Activated CD8-positive, alpha-beta T cell treated with anti-CD3 and anti-CD28 coated beads for 36 hours (primary cell): ENCODE results near the gene MSMO1. TPM values are rescaled to one million over a fixed set of nuclear protein-coding genes. Genes with fewer than 3 reads are reported as not detected.

Experiments used
- ATAC-seq: fragments of 200-7000 bp; cut with Tn5 transposase; one replicate; pipeline ENCODE4 v1.10.0; 2021; ENCODE audit warnings: mild to moderate bottlenecking, moderate library complexity
- CTCF ChIA-PET: fragments of 350-600 bp; sonication (Branson Sonifier 250); formaldehyde crosslinking; loops from one replicate; lab custom pipeline; 2021; ENCODE audit warnings: antibody characterized with exemption; lab: Charles Lee
- POLR2A ChIA-PET: fragments of 350-600 bp; sonication (Branson Sonifier 250); formaldehyde crosslinking; loops from one replicate; lab custom pipeline; 2021; ENCODE audit warnings: antibody characterized with exemption; lab: Charles Lee
- DNase-seq: peaks from one replicate; pipeline ENCODE4 v3.0.0-alpha.2; 2020
- H3K27ac Mint-ChIP-seq: one replicate; pipeline ENCODE4 v1.8.0; 2021; ENCODE audit warnings: mild to moderate bottlenecking, mixed read lengths
- H3K27me3 Mint-ChIP-seq: one replicate; pipeline ENCODE4 v1.8.0; 2021; ENCODE audit warnings: mixed read lengths
- H3K36me3 Mint-ChIP-seq: one replicate; pipeline ENCODE4 v1.8.0; 2021; ENCODE audit warnings: low read depth, mixed read lengths
- H3K4me1 Mint-ChIP-seq: one replicate; pipeline ENCODE4 v1.8.0; 2021; ENCODE audit warnings: low read depth, mixed read lengths
- H3K4me3 Mint-ChIP-seq: one replicate; pipeline ENCODE4 v1.8.0; 2021; ENCODE audit warnings: mild to moderate bottlenecking, moderate library complexity, mixed read lengths
- H3K9me3 Mint-ChIP-seq: one replicate; pipeline ENCODE4 v1.8.0; 2021; ENCODE audit warnings: mixed read lengths
- intact Hi-C: fragments of 100-400 bp; cut with micrococcal nuclease; formaldehyde crosslinking; loops from one replicate; pipeline ENCODE4 v1.10.0; 2022
- total RNA-seq, 2 experiments: library from RNA; stranded (reverse); gene quantifications; one replicate each; pipeline ENCODE4 v1.2.3, GENCODE V29; 2021
- TF ChIP-seq, protein P1 (sequence below): fragments of 200-600 bp; IDR thresholded peaks from one replicate; pipeline ENCODE4 v1.8.0; 2022; ENCODE audit warnings: antibody characterized with exemption, mild to moderate bottlenecking

Gene MSMO1
- total RNA-seq, 2 experiments from 2014 or later = 42.3 to 43.2 TPM

DNA sequence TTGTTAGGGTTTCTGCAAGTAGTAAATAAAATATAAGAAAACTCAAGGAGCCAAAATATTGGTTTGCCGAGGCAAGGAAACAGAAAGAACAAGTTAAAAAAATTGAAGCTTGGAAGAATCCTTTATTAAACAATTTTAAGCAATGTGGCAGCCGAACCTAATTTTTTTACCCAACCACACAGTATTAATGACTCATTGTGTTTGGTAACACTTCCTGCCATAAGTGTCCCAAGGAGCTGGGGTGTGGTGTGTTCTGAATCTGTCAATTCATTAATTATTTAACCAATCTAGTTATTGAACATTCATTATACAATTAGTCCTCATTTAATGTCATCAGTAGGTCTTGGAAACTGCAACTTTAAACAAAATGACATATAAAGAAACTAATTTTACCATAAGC, 32.0 kb downstream of the MSMO1 start:
- Mint-ChIP-seq H3K4me3 (no peak overlapping the region), H3K27ac (no peak overlapping the region), H3K4me1 (no peaks in the 10 kb centered on the region), H3K36me3 (no peaks in the 10 kb centered on the region), H3K9me3 (no peaks in the 10 kb centered on the region), H3K27me3 (peaks cover 25% of the 10 kb centered on the region)
- TF ChIP-seq, protein P1, sequence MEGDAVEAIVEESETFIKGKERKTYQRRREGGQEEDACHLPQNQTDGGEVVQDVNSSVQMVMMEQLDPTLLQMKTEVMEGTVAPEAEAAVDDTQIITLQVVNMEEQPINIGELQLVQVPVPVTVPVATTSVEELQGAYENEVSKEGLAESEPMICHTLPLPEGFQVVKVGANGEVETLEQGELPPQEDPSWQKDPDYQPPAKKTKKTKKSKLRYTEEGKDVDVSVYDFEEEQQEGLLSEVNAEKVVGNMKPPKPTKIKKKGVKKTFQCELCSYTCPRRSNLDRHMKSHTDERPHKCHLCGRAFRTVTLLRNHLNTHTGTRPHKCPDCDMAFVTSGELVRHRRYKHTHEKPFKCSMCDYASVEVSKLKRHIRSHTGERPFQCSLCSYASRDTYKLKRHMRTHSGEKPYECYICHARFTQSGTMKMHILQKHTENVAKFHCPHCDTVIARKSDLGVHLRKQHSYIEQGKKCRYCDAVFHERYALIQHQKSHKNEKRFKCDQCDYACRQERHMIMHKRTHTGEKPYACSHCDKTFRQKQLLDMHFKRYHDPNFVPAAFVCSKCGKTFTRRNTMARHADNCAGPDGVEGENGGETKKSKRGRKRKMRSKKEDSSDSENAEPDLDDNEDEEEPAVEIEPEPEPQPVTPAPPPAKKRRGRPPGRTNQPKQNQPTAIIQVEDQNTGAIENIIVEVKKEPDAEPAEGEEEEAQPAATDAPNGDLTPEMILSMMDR = no peak
- ChIA-PET POLR2A (interaction anchor here (1.3 kb wide), 1 partner anchor 10 kb away, joined by 3 read pairs; no protein-coding TSS in a partner anchor), CTCF (interaction anchor here (1.1 to 2.0 kb wide), 3 partner anchors 9 to 228 kb away, joined by 3 to 7 read pairs (median 4); partner anchors contain the start of gene MSMO1)
- ATAC-seq (no peak), DNase-seq (no peak)
- intact Hi-C loops = loop anchor here (5.0 kb wide), 1 partner anchor 103 kb away; no protein-coding TSS in a partner anchor

DNA sequence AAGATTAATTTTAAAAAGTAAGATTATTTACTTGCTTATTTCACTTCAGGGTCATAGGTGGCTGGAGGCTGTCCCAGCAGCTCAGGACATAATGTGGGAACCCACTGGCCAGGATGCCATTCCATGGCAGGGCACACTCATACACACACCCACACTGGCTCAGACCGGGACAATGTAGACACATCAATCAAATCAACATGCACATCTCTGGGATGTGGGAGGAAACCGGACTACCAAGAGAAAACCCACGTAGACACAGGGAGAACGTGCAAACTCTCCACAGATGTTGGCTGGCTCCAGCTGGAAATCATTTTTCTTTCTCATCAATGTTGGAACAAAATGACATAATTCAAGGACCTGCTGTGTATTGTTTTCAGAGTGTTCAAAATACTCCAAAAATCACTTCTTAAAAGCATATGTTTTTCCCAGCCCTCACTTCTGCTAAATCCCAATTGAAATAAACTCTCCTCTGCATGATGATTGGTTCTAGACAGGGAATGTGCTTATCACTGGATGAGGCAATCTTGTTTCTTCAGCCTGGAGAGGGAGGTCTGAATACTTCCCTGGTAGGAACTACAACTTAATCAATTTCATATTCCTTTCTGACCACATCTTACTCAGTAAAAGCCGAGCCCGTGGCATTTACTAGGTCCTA, 32.7 kb downstream of the MSMO1 start:
- Mint-ChIP-seq H3K36me3 (no peaks in the 10 kb centered on the region), H3K4me1 (no peaks in the 10 kb centered on the region), H3K27me3 (peaks cover 25% of the 10 kb centered on the region), H3K9me3 (no peaks in the 10 kb centered on the region), H3K27ac (no peak overlapping the region), H3K4me3 (no peak overlapping the region)
- ChIA-PET POLR2A (interaction anchor here (1.3 kb wide), 1 partner anchor 10 kb away, joined by 3 read pairs; no protein-coding TSS in a partner anchor), CTCF (interaction anchor here (1.1 to 2.0 kb wide), 3 partner anchors 9 to 229 kb away, joined by 3 to 7 read pairs (median 4); partner anchors contain the start of gene MSMO1)
- intact Hi-C loops = no loop called here
- no peak for ATAC-seq
- TF ChIP-seq, protein P1 = no peak
- DNase-seq = no peak

DNA sequence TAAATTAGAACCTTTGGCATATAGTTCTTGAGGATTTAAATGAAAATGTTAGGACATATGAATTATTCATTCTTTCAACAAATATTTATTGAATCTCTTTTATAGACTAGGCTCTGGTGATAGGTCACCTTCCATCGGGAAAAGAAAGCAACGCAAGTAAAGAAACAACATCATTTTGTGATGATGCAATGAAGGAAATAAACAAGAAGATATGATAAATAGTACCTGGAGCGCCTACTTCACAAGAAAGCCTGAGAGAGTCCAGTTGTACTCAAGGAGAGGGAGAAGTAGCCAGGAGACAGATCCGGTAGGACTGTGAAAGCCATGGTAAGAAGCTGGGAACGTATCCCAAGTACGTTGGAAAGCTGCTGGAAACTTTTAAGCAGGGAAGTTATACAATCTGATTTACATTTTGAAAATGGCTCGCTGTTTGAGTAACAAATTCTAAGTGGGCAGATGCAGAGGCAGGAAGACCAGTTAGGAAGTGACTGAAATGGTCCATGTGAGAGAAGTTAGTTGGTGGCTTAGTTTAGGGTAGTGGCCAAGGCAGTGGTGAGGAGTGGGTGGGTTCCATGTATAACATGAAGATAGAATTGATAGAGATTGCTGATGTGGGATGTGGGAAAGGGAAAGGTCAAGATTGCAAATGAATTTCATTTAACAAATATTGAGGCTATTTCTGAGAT, 33.7 kb downstream of the MSMO1 start:
- TF ChIP-seq, protein P1 = no peak
- CTCF ChIA-PET = interaction anchor here (2.0 kb wide), 1 partner anchor 10 kb away, joined by 7 read pairs; no protein-coding TSS in a partner anchor
- H3K27me3 Mint-ChIP-seq = peaks cover 22% of the 10 kb centered on the region
- no peaks in the 10 kb centered on the region for H3K4me1 Mint-ChIP-seq
- H3K9me3 Mint-ChIP-seq = no peaks in the 10 kb centered on the region
- no peak overlapping the region for H3K27ac Mint-ChIP-seq
- DNase-seq (no peak), ATAC-seq (no peak)
- POLR2A ChIA-PET = no interaction called here
- no peaks in the 10 kb centered on the region for H3K36me3 Mint-ChIP-seq
- no peak overlapping the region for H3K4me3 Mint-ChIP-seq
- intact Hi-C loops = no loop called here

DNA sequence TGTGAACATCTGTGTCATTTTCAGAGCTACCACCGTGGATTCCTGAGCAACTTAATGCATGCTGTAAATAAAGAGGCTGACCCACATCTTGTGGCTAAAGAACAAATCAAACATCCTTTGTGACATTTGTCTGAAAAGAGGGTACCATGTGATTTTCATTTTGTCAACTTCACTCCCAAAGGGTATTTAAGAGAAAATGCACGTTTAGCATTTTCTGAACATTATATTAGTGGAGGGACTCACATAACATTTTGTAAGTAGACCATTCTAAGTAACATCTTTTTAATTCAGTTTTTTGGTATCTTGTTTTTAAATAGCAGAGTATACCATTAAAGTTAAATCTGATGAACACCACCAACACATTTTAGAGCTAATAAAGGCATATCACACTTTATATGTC, 34.3 kb downstream of the MSMO1 start:
- no peak for ATAC-seq
- no peaks in the 10 kb centered on the region for H3K36me3 Mint-ChIP-seq
- no peaks in the 10 kb centered on the region for H3K9me3 Mint-ChIP-seq
- POLR2A ChIA-PET = no interaction called here
- TF ChIP-seq, protein P1 = no peak
- H3K4me1 Mint-ChIP-seq = no peaks in the 10 kb centered on the region
- no peak overlapping the region for H3K4me3 Mint-ChIP-seq
- DNase-seq = no peak
- CTCF ChIA-PET = no interaction called here
- intact Hi-C loops = no loop called here
- peaks cover 22% of the 10 kb centered on the region for H3K27me3 Mint-ChIP-seq
- no peak overlapping the region for H3K27ac Mint-ChIP-seq
